ENCODE data around the gene RSRC1.

DNA sequence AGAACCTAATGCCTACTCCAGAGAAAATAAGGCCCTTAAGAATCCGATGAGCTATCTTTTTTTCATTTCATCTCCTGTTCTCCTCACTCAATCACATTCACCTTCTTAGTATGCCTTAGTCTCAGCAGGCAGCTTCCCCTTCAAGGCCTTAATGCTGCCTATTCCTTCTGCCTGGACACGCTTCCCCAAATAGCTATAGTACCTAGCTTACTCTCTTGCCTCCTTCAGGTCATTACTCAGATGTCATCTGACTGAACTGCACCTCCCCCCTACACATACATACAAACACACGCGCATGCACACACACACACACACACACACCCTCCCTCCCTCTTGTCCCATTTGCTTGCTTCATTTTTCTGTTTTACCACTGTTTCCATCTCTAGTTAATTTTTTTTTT is 269.6 kb downstream of the RSRC1 start:
- no peak for TF ChIP-seq CTCF (IDR thresholded peaks at IDR 0.05; ENCODE audit: low read depth, low read length, poor library complexity, severe bottlenecking)
- no peak for TF ChIP-seq EZH2phosphoT487 (IDR thresholded peaks at IDR 0.05; ENCODE audit: borderline replicate concordance, low read length)

All from DOHH2 (cell line).